ENCODE data around the gene CYP4V2.

GRCh38 chr4:186236126-186236525, 44.8 kb downstream of the CYP4V2 start:
- no peak for TF ChIP-seq POLR2A (IDR thresholded peaks at IDR 0.05)
- no peak for TF ChIP-seq CTCF (IDR thresholded peaks at IDR 0.05)
